ENCODE data around the gene RARG. TPM values are rescaled to one million over a fixed set of nuclear protein-coding genes. Genes with fewer than 3 reads are reported as not detected.

RARG gene
- total RNA-seq, 1 experiment from 2014 or later = 11.8 TPM

GRCh38 chr12:53161119-53161911, 70.7 kb downstream of the RARG start:
- DNase-seq = no peak
- no peaks in the 10 kb centered on the region for H3K36me3 ChIP-seq (ENCODE audit: control insufficient read depth, insufficient read depth, low read length)
- no peaks in the 10 kb centered on the region for H3K9me3 Mint-ChIP-seq (ENCODE audit: unreplicated experiment)
- CTCF ChIA-PET = interaction anchor here (0.6 to 2.9 kb wide), 3 partner anchors 19 to 107 kb away, joined by 3 to 9 read pairs (median 4); partner anchors contain the start of genes CSAD and ZNF740
- no peak overlapping the region for H3K27ac Mint-ChIP-seq (ENCODE audit: unreplicated experiment)
- no peak overlapping the region for H3K4me3 Mint-ChIP-seq (ENCODE audit: unreplicated experiment)
- no TSS peak for BruUV-seq (replicated peaks)
- no peaks in the 10 kb centered on the region for H3K4me1 ChIP-seq
- peaks cover 6% of the 10 kb centered on the region for H3K36me3 Mint-ChIP-seq (ENCODE audit: insufficient read depth, unreplicated experiment)
- peaks cover 11% of the 10 kb centered on the region for H3K4me1 Mint-ChIP-seq (ENCODE audit: low read depth, unreplicated experiment)
- no peak overlapping the region for H3K4me3 ChIP-seq (ENCODE audit: low read depth, low read length)
- no peaks in the 10 kb centered on the region for H3K27me3 Mint-ChIP-seq (ENCODE audit: insufficient read depth, unreplicated experiment)
- no peaks in the 10 kb centered on the region for H3K27me3 ChIP-seq (replicated peaks; ENCODE audit: control insufficient read depth, insufficient read depth, low read length)
- TF ChIP-seq CTCF (IDR thresholded peaks at IDR 0.05; ENCODE audit: insufficient read depth in 1 of 2, low read depth in 1 of 2, low read length in 1 of 2, severe bottlenecking in 1 of 2, unreplicated experiment in 1 of 2) = no peak
- intact Hi-C loops (cut with micrococcal nuclease; ENCODE audit: unreplicated experiment) = no loop called here
- POLR2A ChIA-PET = no interaction called here
- H3K9me3 ChIP-seq = no peaks in the 10 kb centered on the region

- Mint-ChIP-seq H3K27ac (ENCODE audit: unreplicated experiment) (no peak overlapping the region), H3K36me3 (ENCODE audit: insufficient read depth, unreplicated experiment) (peaks cover 6% of the 10 kb centered on the region), H3K9me3 (ENCODE audit: unreplicated experiment) (no peaks in the 10 kb centered on the region), H3K27me3 (ENCODE audit: insufficient read depth, unreplicated experiment) (no peaks in the 10 kb centered on the region), H3K4me1 (ENCODE audit: low read depth, unreplicated experiment) (peaks cover 11% of the 10 kb centered on the region), H3K4me3 (ENCODE audit: unreplicated experiment) (no peak overlapping the region)
- Histone ChIP-seq H3K9me3 (no peaks in the 10 kb centered on the region), H3K4me3 (ENCODE audit: low read depth, low read length) (no peak overlapping the region), H3K27me3 (replicated peaks; ENCODE audit: control insufficient read depth, insufficient read depth, low read length) (no peaks in the 10 kb centered on the region), H3K36me3 (ENCODE audit: control insufficient read depth, insufficient read depth, low read length) (no peaks in the 10 kb centered on the region), H3K4me1 (no peaks in the 10 kb centered on the region)
- ChIA-PET POLR2A (no interaction called here), CTCF (interaction anchor here (0.6 to 2.9 kb wide), 3 partner anchors 20 to 107 kb away, joined by 3 to 9 read pairs (median 3); partner anchors contain the start of genes CSAD and ZNF740)
- intact Hi-C loops (cut with micrococcal nuclease; ENCODE audit: unreplicated experiment) = no loop called here
- no peak for DNase-seq
- TF ChIP-seq CTCF (IDR thresholded peaks at IDR 0.05; ENCODE audit: insufficient read depth in 1 of 2, low read depth in 1 of 2, low read length in 1 of 2, severe bottlenecking in 1 of 2, unreplicated experiment in 1 of 2) = no peak
- no TSS peak for BruUV-seq (replicated peaks)
Observed at GRCh38 chr12:53160673-53161072, 71.3 kb downstream of the RARG start.

Other genes starting within 250 kb of the RARG start
- 445 and 452 TPM in 2 replicates for gene EIF4B, start 225.8 kb downstream of the RARG start, total RNA-seq (2022)
- 2.4 and 4.4 TPM in 2 replicates for gene TNS2, start 182.1 kb downstream of the RARG start, total RNA-seq (2022)
- gene SPRYD3, start 152.8 kb downstream of the RARG start, total RNA-seq (2022) = 8.2 and 8.8 TPM in 2 replicates
- gene IGFBP6, start 134.5 kb downstream of the RARG start, total RNA-seq (2022) = 34.7 and 43.3 TPM in 2 replicates
- gene SOAT2, start 128.7 kb downstream of the RARG start, total RNA-seq (2022) = 6.5 and 9.7 TPM in 2 replicates
- gene ZNF740, start 51.5 kb downstream of the RARG start, total RNA-seq (2022) = 35.8 and 43.0 TPM in 2 replicates
- gene CSAD, start 51.3 kb downstream of the RARG start, total RNA-seq (2022) = 20.1 and 23.0 TPM in 2 replicates
- gene ITGB7, start 25.0 kb downstream of the RARG start, total RNA-seq (2022) = 1.1 TPM in 2 replicates
- gene ESPL1, start 36.1 kb upstream of the RARG start, total RNA-seq (2022) = 32.3 and 34.9 TPM in 2 replicates
- 251 and 264 TPM in 2 replicates for gene PFDN5, start 63.3 kb upstream of the RARG start, total RNA-seq (2022)
- gene MYG1, start 67.5 kb upstream of the RARG start, total RNA-seq (2022) = 56.3 and 59.8 TPM in 2 replicates
- gene AAAS, start 89.4 kb upstream of the RARG start, total RNA-seq (2022) = 63.8 and 67.2 TPM in 2 replicates
- gene SP7, start 104.1 kb upstream of the RARG start, total RNA-seq (2022) = not detected in 2 replicates
- gene SP1, start 148.0 kb upstream of the RARG start, total RNA-seq (2022) = 78.1 and 83.3 TPM in 2 replicates
- gene AMHR2, start 191.6 kb upstream of the RARG start, total RNA-seq (2022) = 0.28 and 0.48 TPM in 2 replicates
- 395 and 400 TPM in 2 replicates for gene PRR13, start 209.5 kb upstream of the RARG start, total RNA-seq (2022)
- 1,036 and 1,143 TPM in 2 replicates for gene PCBP2, start 219.9 kb upstream of the RARG start, total RNA-seq (2022)